ENCODE results near the gene ARPP21. TPM values are rescaled to one million over a fixed set of nuclear protein-coding genes. Genes with fewer than 3 reads are reported as not detected.

Gene ARPP21
- total RNA-seq, 2 donors from 2014 or later: 0.42 TPM; not detected in 1

- intact Hi-C loops (cut with DNase I): no loop called here
- H3K9me3 ChIP-seq: no peaks in the 10 kb centered on the region
Measured at GRCh38 chr3:35709691-35710090, 70.4 kb downstream of the ARPP21 start.

GRCh38 chr3:35710554-35710953, 71.2 kb downstream of the ARPP21 start:
- Histone ChIP-seq H3K4me3 (no peak overlapping the region), H3K9me3 (no peaks in the 10 kb centered on the region), H3K9ac (ENCODE audit: low read depth in 2 of 2, low read length in 2 of 2) (no peak overlapping the region), H3K36me3 (no peaks in the 10 kb centered on the region), H3K27me3 (no peaks in the 10 kb centered on the region), H3K27ac (no peak overlapping the region), H3K4me1 (no peaks in the 10 kb centered on the region)
- TF ChIP-seq CTCF (IDR thresholded peaks at IDR 0.05): no peak
- no peak for DNase-seq
- intact Hi-C loops (cut with DNase I): no loop called here

More at GRCh38 chr3:35709691-35710090, 70.4 kb downstream of the ARPP21 start:
- H3K4me1 ChIP-seq: no peaks in the 10 kb centered on the region
- TF ChIP-seq CTCF (IDR thresholded peaks at IDR 0.05): no peak
- H3K27me3 ChIP-seq: no peaks in the 10 kb centered on the region
- no peak overlapping the region for H3K4me3 ChIP-seq
- no peak overlapping the region for H3K27ac ChIP-seq
- H3K9ac ChIP-seq (ENCODE audit: low read depth in 2 of 2, low read length in 2 of 2): no peak overlapping the region
- no peaks in the 10 kb centered on the region for H3K36me3 ChIP-seq
- DNase-seq: no peak

GRCh38 chr3:35718921-35719320, 79.6 kb downstream of the ARPP21 start:
- Histone ChIP-seq H3K4me1 (no peaks in the 10 kb centered on the region), H3K9me3 (no peaks in the 10 kb centered on the region), H3K27me3 (no peaks in the 10 kb centered on the region), H3K27ac (no peak overlapping the region), H3K36me3 (no peaks in the 10 kb centered on the region), H3K4me3 (no peak overlapping the region), H3K9ac (ENCODE audit: low read depth in 2 of 2, low read length in 2 of 2) (no peak overlapping the region)
- intact Hi-C loops (cut with DNase I): no loop called here
- no peak for TF ChIP-seq CTCF (IDR thresholded peaks at IDR 0.05)
- DNase-seq: no peak

- no peak overlapping the region for H3K27ac ChIP-seq
- intact Hi-C loops (cut with DNase I): no loop called here
- no peak overlapping the region for H3K9ac ChIP-seq (ENCODE audit: low read depth in 2 of 2, low read length in 2 of 2)
- H3K4me1 ChIP-seq: no peaks in the 10 kb centered on the region
- no peak for DNase-seq
- H3K36me3 ChIP-seq: no peaks in the 10 kb centered on the region
- TF ChIP-seq CTCF (IDR thresholded peaks at IDR 0.05): no peak
- H3K27me3 ChIP-seq: no peaks in the 10 kb centered on the region
- H3K9me3 ChIP-seq: no peaks in the 10 kb centered on the region
- H3K4me3 ChIP-seq: no peak overlapping the region
Measured at GRCh38 chr3:35721628-35722027, 82.3 kb downstream of the ARPP21 start.

GRCh38 chr3:35722902-35723301, 83.6 kb downstream of the ARPP21 start:
- Histone ChIP-seq H3K27me3 (no peaks in the 10 kb centered on the region), H3K27ac (no peak overlapping the region), H3K36me3 (no peaks in the 10 kb centered on the region), H3K9me3 (no peaks in the 10 kb centered on the region), H3K4me3 (no peak overlapping the region), H3K4me1 (no peaks in the 10 kb centered on the region), H3K9ac (ENCODE audit: low read depth in 2 of 2, low read length in 2 of 2) (no peak overlapping the region)
- intact Hi-C loops (cut with DNase I): no loop called here
- no peak for DNase-seq
- TF ChIP-seq CTCF (IDR thresholded peaks at IDR 0.05): no peak
